Ovary (tissue), 9 donors: ENCODE results near the gene ZFP92. TPM values are rescaled to one million over a fixed set of nuclear protein-coding genes. Genes with fewer than 3 reads are reported as not detected.
A peak's percentile ranks its signal among the peaks of the same experiment; 100 is the strongest.

ENCODE experiments used
- DNase-seq, 5 donors: peaks; one replicate each; pipeline ENCODE4 v3.0.0-alpha.2; 2019 to 2020
- H3K27ac ChIP-seq, 2 donors: fragments of 200-600 bp; one replicate each; pipeline versions ENCODE4 v1.5.1 to v1.8.0; 2019 to 2022
- H3K27me3 ChIP-seq: fragments of 200-600 bp; one replicate; pipeline ENCODE4 v1.8.0; 2022
- H3K36me3 ChIP-seq: fragments of 200-600 bp; sonication (generic); one replicate; pipeline ENCODE4 v1.5.1; 2019
- H3K4me1 ChIP-seq: one replicate; pipeline ENCODE4 v1.8.1; 2013; ENCODE audit warnings: mild to moderate bottlenecking, moderate library complexity; ENCODE audit not compliant: insufficient read depth
- H3K4me3 ChIP-seq: fragments of 200-600 bp; sonication (generic); one replicate; pipeline ENCODE4 v1.5.1; 2017
- H3K9me3 ChIP-seq, 2 donors: fragments of 200-600 bp in 1 of 2; sonication (generic) in 1 of 2; one replicate each; pipeline versions ENCODE4 v1.5.1 to v1.8.1; 2013 to 2019; ENCODE audit warnings: mild to moderate bottlenecking in 1 of 2, moderate library complexity in 1 of 2
- EP300 ChIP-seq: sonication (generic); formaldehyde crosslinking; IDR thresholded peaks from one replicate; pipeline ENCODE4 v1.6.1; 2017; ENCODE audit warnings: antibody characterized with exemption
- POLR2A ChIP-seq: fragments of 450-650 bp; IDR thresholded peaks from one replicate; pipeline ENCODE4 v1.6.1; 2017; ENCODE audit warnings: antibody characterized with exemption, mild to moderate bottlenecking, moderate library complexity
- WGBS, 3 donors: extraction: QIAGEN DNeasy Blood & Tissue Kit in 1 of 3; methylation state at CpG; one replicate each; pipeline versions ENCODE4 v1.1.5 to v1.1.7; 2013 to 2017; 5-methylcytosine and 5-hydroxymethylcytosine counted together
- intact Hi-C, 4 donors: fragments of 100-400 bp; cut with DNase I; formaldehyde crosslinking; loops; one replicate each; pipeline versions ENCODE4 v1.11.0 to v1.15.1; 2022 to 2023
- polyA plus RNA-seq, 2 donors: library from polyadenylated mRNA; stranded (reverse); fragments of 200-250 nt in 1 of 2; fragments of 350-450 nt in 1 of 2; fragmentation: Illumina TruSeq in 1 of 2; extraction: RNeasy Lipid Tissue Mini Kit (QIAGEN cat#74804) in 1 of 2; gene quantifications; one replicate each; pipeline ENCODE4 v1.2.3, GENCODE V29; 2013 to 2014
- total RNA-seq, 7 donors: library from RNA; depleted of rRNA in 2 of 7; stranded (reverse); fragments of >200 nt in 2 of 7; fragmentation: NEBNext Ultra II Directional in 3 of 7; extraction: Animal tissue kit (Norgen Biotek cat#: 25700) in 3 of 7; gene quantifications; one replicate each; pipeline versions ENCODE4 v1.1.0 to v1.2.4, GENCODE V29; 2016 to 2023
- TF ChIP-seq, protein P1 (sequence below), 3 donors: fragments of 450-650 bp in 2 of 3; fragments of 200-600 bp in 1 of 3; IDR thresholded peaks; one replicate each; pipeline versions ENCODE4 v1.5.1 to v1.8.0; 2016 to 2022; ENCODE audit warnings: antibody characterized with exemption in 3 of 3, mild to moderate bottlenecking in 1 of 3
- donor health status: DM: no; HTN: no; CAD: no; lungs with moderate emphysema.
- donor health status: DM: no; HTN: no; CAD: no.
- donor health status: Bipolar disorder and iron deficiency.
- donor health status: DM: yes; HTN: yes; CAD: no.
- donor health status: DM: no; HTN: no; CAD: no.
- donor health status: DM: yes; HTN: yes; CAD: no.

The ZFP92 gene
- total and polyA plus RNA-seq, 9 donors = 2.7 to 9.4 (median 3.9) TPM

DNA sequence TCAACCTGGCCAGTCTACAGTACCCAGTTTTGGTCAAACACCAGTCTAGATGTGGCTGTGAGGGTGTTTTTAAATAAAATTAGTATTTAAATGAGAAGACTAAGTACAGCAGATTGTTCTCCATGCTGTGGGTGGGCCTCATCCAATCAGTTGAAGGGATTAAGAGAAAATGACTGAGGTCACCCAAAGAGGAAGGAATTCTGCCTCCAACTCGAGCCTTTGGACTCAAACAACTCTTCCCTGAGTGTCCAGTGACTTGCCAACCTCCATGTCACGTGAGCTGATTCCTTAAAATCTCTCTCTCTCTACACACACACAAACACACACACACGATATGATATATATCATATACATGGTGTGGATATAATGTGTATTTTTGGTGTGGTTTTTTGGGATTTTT, 24.6 kb downstream of the ZFP92 start:
- 40 to 64% (median 54%) methylated on average over 3 of the region's 3 CpGs for WGBS, 3 donors
- DNase-seq = no peak
- no peaks in the 10 kb centered on the region for H3K27me3 ChIP-seq

DNA sequence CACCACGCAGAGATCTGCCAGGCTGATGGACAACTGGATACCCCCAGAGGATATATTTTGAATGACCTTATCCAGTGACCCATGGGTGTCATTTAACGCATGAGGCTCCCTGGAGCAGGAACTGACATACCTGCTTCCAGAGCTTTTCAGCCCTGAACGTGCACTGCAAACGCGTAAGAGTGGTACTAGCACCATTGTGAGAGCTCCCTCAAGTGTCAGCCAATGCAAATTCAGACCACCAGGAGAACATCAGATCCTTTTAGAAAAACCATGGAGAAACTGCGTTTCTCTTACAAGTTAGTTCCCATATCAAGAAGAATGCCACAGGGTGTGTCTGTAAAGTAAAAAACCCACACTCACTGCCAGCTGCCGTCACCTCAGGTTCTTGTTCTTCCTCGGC, 27.3 kb downstream of the ZFP92 start:
- DNase-seq = no peak
- no peak for TF ChIP-seq POLR2A
- TF ChIP-seq EP300 = no peak
- TF ChIP-seq, protein P1, sequence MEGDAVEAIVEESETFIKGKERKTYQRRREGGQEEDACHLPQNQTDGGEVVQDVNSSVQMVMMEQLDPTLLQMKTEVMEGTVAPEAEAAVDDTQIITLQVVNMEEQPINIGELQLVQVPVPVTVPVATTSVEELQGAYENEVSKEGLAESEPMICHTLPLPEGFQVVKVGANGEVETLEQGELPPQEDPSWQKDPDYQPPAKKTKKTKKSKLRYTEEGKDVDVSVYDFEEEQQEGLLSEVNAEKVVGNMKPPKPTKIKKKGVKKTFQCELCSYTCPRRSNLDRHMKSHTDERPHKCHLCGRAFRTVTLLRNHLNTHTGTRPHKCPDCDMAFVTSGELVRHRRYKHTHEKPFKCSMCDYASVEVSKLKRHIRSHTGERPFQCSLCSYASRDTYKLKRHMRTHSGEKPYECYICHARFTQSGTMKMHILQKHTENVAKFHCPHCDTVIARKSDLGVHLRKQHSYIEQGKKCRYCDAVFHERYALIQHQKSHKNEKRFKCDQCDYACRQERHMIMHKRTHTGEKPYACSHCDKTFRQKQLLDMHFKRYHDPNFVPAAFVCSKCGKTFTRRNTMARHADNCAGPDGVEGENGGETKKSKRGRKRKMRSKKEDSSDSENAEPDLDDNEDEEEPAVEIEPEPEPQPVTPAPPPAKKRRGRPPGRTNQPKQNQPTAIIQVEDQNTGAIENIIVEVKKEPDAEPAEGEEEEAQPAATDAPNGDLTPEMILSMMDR (IDR thresholded peaks at IDR 0.05) = no peak
- no peaks in the 10 kb centered on the region for H3K27me3 ChIP-seq
- H3K4me3 ChIP-seq = no peak overlapping the region
- H3K4me1 ChIP-seq = no peaks in the 10 kb centered on the region
- intact Hi-C loops = loop anchor here in 1 of 4 donors (10.0 kb wide), 1 partner anchor 404 kb away; no protein-coding TSS in a partner anchor
- WGBS, 3 donors = 43 to 68% (median 55%) methylated on average over 8 of the region's 8 CpGs
- no peaks in the 10 kb centered on the region for H3K9me3 ChIP-seq
- H3K36me3 ChIP-seq = no peaks in the 10 kb centered on the region
- no peak overlapping the region for H3K27ac ChIP-seq

More for the DNA sequence above, 24.6 kb downstream of the ZFP92 start:
- Histone ChIP-seq H3K9me3 (no peaks in the 10 kb centered on the region), H3K4me1 (no peaks in the 10 kb centered on the region), H3K36me3 (no peaks in the 10 kb centered on the region), H3K4me3 (no peak overlapping the region), H3K27ac (no peak overlapping the region)
- intact Hi-C loops = loop anchor here in 1 of 4 donors (10.0 kb wide), 1 partner anchor 401 kb away; no protein-coding TSS in a partner anchor
- no peak for TF ChIP-seq EP300
- no peak for TF ChIP-seq POLR2A
- TF ChIP-seq, protein P1 (IDR thresholded peaks at IDR 0.05) = no peak

DNA sequence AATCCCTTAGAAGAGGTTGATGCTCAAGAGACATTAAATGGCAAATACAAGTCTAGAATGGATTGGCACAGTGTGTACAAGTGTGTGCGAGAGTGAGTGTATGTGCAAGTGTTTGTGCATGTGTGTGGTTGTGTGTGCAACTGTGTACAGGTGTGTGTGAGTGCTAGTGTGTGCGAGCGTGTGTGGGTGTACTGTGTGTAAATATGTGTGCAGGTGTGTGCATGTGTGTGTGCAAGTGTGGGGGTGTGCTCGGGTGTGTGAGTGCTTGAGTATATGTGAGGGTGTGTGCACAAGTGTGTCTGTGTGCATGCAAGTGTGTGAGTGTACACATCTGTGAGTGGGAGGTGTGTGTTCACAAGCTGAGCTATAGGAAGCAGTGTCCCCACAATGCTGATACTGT, 28.7 kb downstream of the ZFP92 start:
- no peak for TF ChIP-seq POLR2A
- TF ChIP-seq, protein P1 (IDR thresholded peaks at IDR 0.05) = no peak
- TF ChIP-seq EP300 = no peak
- Histone ChIP-seq H3K4me1 (no peaks in the 10 kb centered on the region), H3K27ac (no peak overlapping the region), H3K27me3 (no peaks in the 10 kb centered on the region), H3K9me3 (no peaks in the 10 kb centered on the region), H3K4me3 (no peak overlapping the region), H3K36me3 (no peaks in the 10 kb centered on the region)
- intact Hi-C loops = loop anchor here in 1 of 4 donors (10.0 kb wide), 1 partner anchor 405 kb away; no protein-coding TSS in a partner anchor
- WGBS, 3 donors = 86 to 91% (median 86%) methylated on average over 4 of the region's 4 CpGs
- peak in 1 of 5 donors; percentile 9 for DNase-seq

DNA sequence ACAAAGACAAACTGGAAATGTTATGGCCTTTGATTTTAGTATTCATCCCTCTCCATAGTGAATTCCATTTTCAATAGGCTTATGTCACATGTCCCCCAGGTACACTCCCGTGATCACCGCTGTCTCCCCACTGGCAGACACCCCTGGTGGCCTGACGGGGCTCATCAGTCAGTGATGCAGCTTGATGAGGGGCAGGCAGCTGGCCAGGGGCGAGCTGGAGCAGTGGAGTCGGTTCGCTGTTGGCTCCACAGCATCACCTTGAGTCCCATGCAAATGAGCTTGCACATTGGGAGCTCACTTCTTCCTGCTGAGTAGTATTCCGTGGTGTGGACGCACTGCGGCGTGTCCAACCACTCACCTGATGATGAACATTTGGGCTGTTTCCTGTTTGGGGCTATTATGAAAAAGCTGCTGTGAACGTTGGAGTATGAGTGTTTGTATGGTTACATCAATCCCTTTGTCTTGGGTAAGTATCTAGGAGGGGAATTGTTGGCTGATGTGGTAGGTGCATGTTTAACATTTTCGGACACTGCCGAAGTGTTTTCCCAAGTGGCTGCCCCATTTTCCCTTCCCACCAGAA, 29.4 kb downstream of the ZFP92 start:
- Histone ChIP-seq H3K36me3 (no peaks in the 10 kb centered on the region), H3K4me3 (no peak overlapping the region), H3K4me1 (no peaks in the 10 kb centered on the region), H3K9me3 (no peaks in the 10 kb centered on the region), H3K27me3 (no peaks in the 10 kb centered on the region), H3K27ac (no peak overlapping the region)
- intact Hi-C loops = no loop called here
- DNase-seq = peak in 1 of 5 donors; percentile 7
- WGBS, 3 donors = 65 to 76% (median 66%) methylated on average over 13 of the region's 13 CpGs
- no peak for TF ChIP-seq EP300
- TF ChIP-seq, protein P1 (IDR thresholded peaks at IDR 0.05) = no peak
- TF ChIP-seq POLR2A = no peak
